GM06990 (cell line): ENCODE data around the gene TAF6L.

Experiments used
- DNase-seq: peaks from one replicate; pipeline ENCODE4 v3.0.0-alpha.2; 2011; ENCODE audit not compliant: insufficient read length; ENCODE audit errors: extremely low read depth
- H3K27me3 ChIP-seq: replicated peaks from 2 replicates; pipeline ENCODE4 v1.6.0; 2011; ENCODE audit warnings: low read length; ENCODE audit not compliant: control insufficient read depth, insufficient read depth
- H3K36me3 ChIP-seq: 2 replicates; pipeline ENCODE4 v1.5.1; 2011; ENCODE audit warnings: low read length; ENCODE audit not compliant: control insufficient read depth, insufficient read depth
- H3K4me3 ChIP-seq: replicated peaks from 2 replicates; pipeline ENCODE4 v1.5.1; 2011; ENCODE audit warnings: low read depth, mild to moderate bottlenecking, control low read depth, low read length
- TF ChIP-seq, protein P1 (sequence below): IDR thresholded peaks from 2 replicates; pipeline ENCODE4 v1.5.1; 2011; ENCODE audit warnings: low read length, control low read depth, mild to moderate bottlenecking, inconsistent platforms; ENCODE audit not compliant: insufficient read depth, poor library complexity, severe bottlenecking

TAF6L gene

GRCh38 chr11:62794201-62794775 is 23.1 kb downstream of the TAF6L start:
- Histone ChIP-seq H3K27me3 (no peaks in the 10 kb centered on the region), H3K4me3 (no peak overlapping the region), H3K36me3 (peaks cover 28% of the 10 kb centered on the region)
- no peak for DNase-seq
- TF ChIP-seq, protein P1, sequence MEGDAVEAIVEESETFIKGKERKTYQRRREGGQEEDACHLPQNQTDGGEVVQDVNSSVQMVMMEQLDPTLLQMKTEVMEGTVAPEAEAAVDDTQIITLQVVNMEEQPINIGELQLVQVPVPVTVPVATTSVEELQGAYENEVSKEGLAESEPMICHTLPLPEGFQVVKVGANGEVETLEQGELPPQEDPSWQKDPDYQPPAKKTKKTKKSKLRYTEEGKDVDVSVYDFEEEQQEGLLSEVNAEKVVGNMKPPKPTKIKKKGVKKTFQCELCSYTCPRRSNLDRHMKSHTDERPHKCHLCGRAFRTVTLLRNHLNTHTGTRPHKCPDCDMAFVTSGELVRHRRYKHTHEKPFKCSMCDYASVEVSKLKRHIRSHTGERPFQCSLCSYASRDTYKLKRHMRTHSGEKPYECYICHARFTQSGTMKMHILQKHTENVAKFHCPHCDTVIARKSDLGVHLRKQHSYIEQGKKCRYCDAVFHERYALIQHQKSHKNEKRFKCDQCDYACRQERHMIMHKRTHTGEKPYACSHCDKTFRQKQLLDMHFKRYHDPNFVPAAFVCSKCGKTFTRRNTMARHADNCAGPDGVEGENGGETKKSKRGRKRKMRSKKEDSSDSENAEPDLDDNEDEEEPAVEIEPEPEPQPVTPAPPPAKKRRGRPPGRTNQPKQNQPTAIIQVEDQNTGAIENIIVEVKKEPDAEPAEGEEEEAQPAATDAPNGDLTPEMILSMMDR: no peak

DNA sequence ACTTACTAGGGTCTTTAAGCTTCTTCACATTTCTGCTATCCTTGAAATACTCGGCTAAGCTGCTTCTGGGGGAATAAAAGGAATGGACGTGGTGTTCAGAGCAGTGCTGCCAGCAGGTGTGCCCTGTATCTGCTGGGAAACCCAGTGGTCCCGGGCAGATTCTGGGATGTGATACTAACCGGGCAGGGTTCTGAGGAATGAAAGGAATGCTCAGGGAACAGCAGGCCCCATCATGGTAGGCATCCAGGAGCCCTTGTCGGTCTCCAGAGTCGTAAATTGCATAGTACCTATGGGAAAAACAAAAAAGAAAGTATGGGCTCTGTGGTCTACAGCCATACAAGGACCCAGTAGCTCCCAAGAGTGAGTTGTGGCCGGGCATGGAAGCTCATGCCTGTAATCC is 25.1 kb downstream of the TAF6L start:
- DNase-seq: no peak
- TF ChIP-seq, protein P1: no peak
- no peak overlapping the region for H3K4me3 ChIP-seq
- H3K27me3 ChIP-seq: no peaks in the 10 kb centered on the region
- peaks cover 37% of the 10 kb centered on the region for H3K36me3 ChIP-seq

GRCh38 chr11:62799486-62799885 is 28.3 kb downstream of the TAF6L start:
- H3K4me3 ChIP-seq: no peak overlapping the region
- peaks cover 36% of the 10 kb centered on the region for H3K36me3 ChIP-seq
- DNase-seq: no peak
- no peaks in the 10 kb centered on the region for H3K27me3 ChIP-seq
- TF ChIP-seq, protein P1: no peak

- peaks cover 32% of the 10 kb centered on the region for H3K36me3 ChIP-seq
- H3K27me3 ChIP-seq: no peaks in the 10 kb centered on the region
- H3K4me3 ChIP-seq: no peak overlapping the region
- TF ChIP-seq, protein P1: no peak
- DNase-seq: no peak
Measured at GRCh38 chr11:62801071-62801470, 29.9 kb downstream of the TAF6L start.

GRCh38 chr11:62804310-62805075 is 33.3 kb downstream of the TAF6L start:
- no peaks in the 10 kb centered on the region for H3K27me3 ChIP-seq
- TF ChIP-seq, protein P1: no peak
- H3K4me3 ChIP-seq: peak overlapping the region; percentile 78
- no peak for DNase-seq
- H3K36me3 ChIP-seq: peaks cover 21% of the 10 kb centered on the region
